Measurements from ENCODE around the gene FOSL2. TPM values are rescaled to one million over a fixed set of nuclear protein-coding genes. Genes with fewer than 3 reads are reported as not detected.

Gene FOSL2
- polyA plus RNA-seq, 3 donors = 24.8 to 270 (median 28.6) TPM

- H3K4me2 ChIP-seq (replicated peaks; ENCODE audit: extremely low read depth, low read length, poor library complexity, severe bottlenecking) = peak overlapping the region; percentile 89
- no peaks in the 10 kb centered on the region for H3K27me3 ChIP-seq (ENCODE audit: control insufficient read depth in 2 of 2, insufficient read depth in 2 of 2, low read length in 2 of 2)
- peak; percentile 36 for TF ChIP-seq CTCF (IDR thresholded peaks at IDR 0.05)
- H3K4me1 ChIP-seq (ENCODE audit: control insufficient read depth in 1 of 2, insufficient read depth in 2 of 2, low read length in 2 of 2) = peaks cover 18 to 25% of the 10 kb centered on the region in 2 donors
- Mint-ChIP-seq H3K4me3 (peak overlapping the region; percentile 90 to 92), H3K4me1 (peaks cover 20% of the 10 kb centered on the region), H3K36me3 (peaks cover 5 to 6% of the 10 kb centered on the region in 2 donors), H3K27ac (peak overlapping the region in 6 of 7 donors; percentile 94 to 99 (median 98)), H3K27me3 (ENCODE audit: low read depth in 3 of 3) (peaks cover 1 to 5% (median 3%) of the 10 kb centered on the region in 3 donors), H3K9me3 (peaks cover 0 to 16% (median 0%) of the 10 kb centered on the region in 7 donors)
- H3K4me3 ChIP-seq (replicated peaks in 1 of 3; ENCODE audit: low read depth in 2 of 3, low read length in 3 of 3) = peak overlapping the region; percentile 74 to 92 (median 85)
- H3K36me3 ChIP-seq (replicated peaks in 1 of 2; ENCODE audit: control insufficient read depth in 1 of 2, insufficient read depth in 2 of 2, low read length in 2 of 2) = no peaks in the 10 kb centered on the region
- H3K9ac ChIP-seq (ENCODE audit: insufficient read depth, low read length, poor library complexity, severe bottlenecking) = peak overlapping the region; percentile 100
- peak; percentile 80 to 84 (median 80) for DNase-seq
- peak overlapping the region; percentile 97 for H3K27ac ChIP-seq (ENCODE audit: low read depth in 1 of 2, low read length in 2 of 2)
- WGBS (ENCODE audit: insufficient coverage) = 0% methylated on average over 25 of the region's 45 CpGs
- H3K9me3 ChIP-seq (replicated peaks in 1 of 2; ENCODE audit: control insufficient read depth in 1 of 2, insufficient read depth in 1 of 2, low read length in 2 of 2) = no peaks in the 10 kb centered on the region
- peak overlapping the region; percentile 58 for H2AFZ ChIP-seq (ENCODE audit: insufficient read depth, low read depth, low read length, poor library complexity, severe bottlenecking)
- peaks cover 26% of the 10 kb centered on the region for H4K20me1 ChIP-seq (ENCODE audit: insufficient read depth, low read length)
- intact Hi-C loops (cut with micrococcal nuclease) = loop anchor here (2.0 to 10.0 kb wide), 6 partner anchors 29 to 683 kb away; partner anchors contain the start of genes BABAM2 (in 2 of the 2) and RBKS (in 2 of the 2)
- peaks cover 27% of the 10 kb centered on the region for H3K79me2 ChIP-seq (ENCODE audit: insufficient read depth, low read length)
Observed at GRCh38 chr2:28390241-28390745, 2.4 kb upstream of the FOSL2 start.

- H3K36me3 ChIP-seq (replicated peaks in 1 of 2; ENCODE audit: control insufficient read depth in 1 of 2, insufficient read depth in 2 of 2, low read length in 2 of 2) = no peaks in the 10 kb centered on the region
- peaks cover 33% of the 10 kb centered on the region for H3K79me2 ChIP-seq (ENCODE audit: insufficient read depth, low read length)
- TF ChIP-seq CTCF (IDR thresholded peaks at IDR 0.05) = peak; percentile 5
- peak in 2 of 3 donors; percentile 22 to 54 for DNase-seq
- peaks cover 17% of the 10 kb centered on the region for H3K4me1 Mint-ChIP-seq
- H3K4me1 ChIP-seq (ENCODE audit: control insufficient read depth in 1 of 2, insufficient read depth in 2 of 2, low read length in 2 of 2) = peaks cover 18 to 25% of the 10 kb centered on the region in 2 donors
- H3K27ac ChIP-seq (ENCODE audit: low read depth in 1 of 2, low read length in 2 of 2) = peak overlapping the region; percentile 97
- peak overlapping the region in 6 of 7 donors; percentile 94 to 99 (median 98) for H3K27ac Mint-ChIP-seq
- intact Hi-C loops (cut with micrococcal nuclease) = loop anchor here (2.0 to 10.0 kb wide), 6 partner anchors 30 to 684 kb away; partner anchors contain the start of genes BABAM2 (in 2 of the 2) and RBKS (in 2 of the 2)
- peaks cover 32% of the 10 kb centered on the region for H4K20me1 ChIP-seq (ENCODE audit: insufficient read depth, low read length)
- peaks cover 5 to 6% of the 10 kb centered on the region in 2 donors for H3K36me3 Mint-ChIP-seq
- peaks cover 0 to 16% (median 0%) of the 10 kb centered on the region in 7 donors for H3K9me3 Mint-ChIP-seq
- peaks cover 1 to 5% (median 3%) of the 10 kb centered on the region in 3 donors for H3K27me3 Mint-ChIP-seq (ENCODE audit: low read depth in 3 of 3)
- no peaks in the 10 kb centered on the region for H3K9me3 ChIP-seq (replicated peaks in 1 of 2; ENCODE audit: control insufficient read depth in 1 of 2, insufficient read depth in 1 of 2, low read length in 2 of 2)
- peak overlapping the region; percentile 58 for H2AFZ ChIP-seq (ENCODE audit: insufficient read depth, low read depth, low read length, poor library complexity, severe bottlenecking)
- no peaks in the 10 kb centered on the region for H3K27me3 ChIP-seq (ENCODE audit: control insufficient read depth in 2 of 2, insufficient read depth in 2 of 2, low read length in 2 of 2)
- H3K4me3 Mint-ChIP-seq = peak overlapping the region; percentile 90 to 92
- peak overlapping the region; percentile 89 for H3K4me2 ChIP-seq (replicated peaks; ENCODE audit: extremely low read depth, low read length, poor library complexity, severe bottlenecking)
- peak overlapping the region; percentile 74 to 92 (median 85) for H3K4me3 ChIP-seq (replicated peaks in 1 of 3; ENCODE audit: low read depth in 2 of 3, low read length in 3 of 3)
- peak overlapping the region; percentile 100 for H3K9ac ChIP-seq (ENCODE audit: insufficient read depth, low read length, poor library complexity, severe bottlenecking)
- WGBS (ENCODE audit: insufficient coverage) = 0% methylated on average over 14 of the region's 49 CpGs
Observed at GRCh38 chr2:28390746-28391563, 1.7 kb upstream of the FOSL2 start.

Measured in CD14-positive monocyte (primary cell).